WTC11 (cell line): Measurements from ENCODE around the gene C1orf185. TPM values are rescaled to one million over a fixed set of nuclear protein-coding genes. Genes with fewer than 3 reads are reported as not detected.

Experiments used
- ATAC-seq: fragments of 200-7000 bp; cut with Tn5 transposase; 2 replicates; pipeline ENCODE4 v1.10.0; 2021; ENCODE audit warnings: mild to moderate bottlenecking, moderate library complexity
- CTCF ChIA-PET: fragments of 300-600 bp; sonication (Branson Sonifier 250); formaldehyde crosslinking; loops from one replicate; lab custom pipeline; 2021; ENCODE audit warnings: antibody characterized with exemption; lab: Charles Lee
- POLR2A ChIA-PET: fragments of 350-600 bp; sonication (Branson Sonifier 250); formaldehyde crosslinking; loops from one replicate; lab custom pipeline; 2021; ENCODE audit warnings: antibody characterized with exemption; lab: Charles Lee
- DNase-seq: peaks from one replicate; pipeline ENCODE4 v3.0.0; 2021; ENCODE audit warnings: low spot score
- H3K27ac Mint-ChIP-seq: 2 replicates; pipeline ENCODE4 v1.8.0; 2021; ENCODE audit warnings: mixed read lengths
- H3K27me3 Mint-ChIP-seq: 2 replicates; pipeline ENCODE4 v1.8.0; 2021; ENCODE audit warnings: low read depth, mild to moderate bottlenecking, moderate library complexity, mixed read lengths
- H3K36me3 Mint-ChIP-seq: 2 replicates; pipeline ENCODE4 v1.8.0; 2021; ENCODE audit warnings: mixed read lengths
- H3K4me1 Mint-ChIP-seq: 2 replicates; pipeline ENCODE4 v1.8.0; 2022; ENCODE audit warnings: mixed read lengths
- H3K4me3 Mint-ChIP-seq: 2 replicates; pipeline ENCODE4 v1.8.0; 2021; ENCODE audit warnings: mild to moderate bottlenecking, moderate library complexity, mixed read lengths
- H3K9me3 Mint-ChIP-seq: 2 replicates; pipeline ENCODE4 v1.8.0; 2021; ENCODE audit warnings: mixed read lengths
- AFF4 ChIP-seq: sonication (generic); formaldehyde crosslinking; IDR thresholded peaks from 2 replicates; pipeline ENCODE4 v1.8.1; 2023; ENCODE audit warnings: mild to moderate bottlenecking, missing genetic modification reagents, borderline replicate concordance
- ARID4B ChIP-seq: sonication (generic); formaldehyde crosslinking; IDR thresholded peaks from 2 replicates; pipeline ENCODE4 v1.8.0; 2023; ENCODE audit warnings: missing genetic modification reagents, mild to moderate bottlenecking, borderline replicate concordance
- ATF6 ChIP-seq: sonication (generic); formaldehyde crosslinking; IDR thresholded peaks from 2 replicates; pipeline ENCODE4 v1.8.1; 2023; ENCODE audit warnings: mild to moderate bottlenecking, missing genetic modification reagents
- CREB1 ChIP-seq: sonication (generic); formaldehyde crosslinking; IDR thresholded peaks from 2 replicates; pipeline ENCODE4 v1.8.0; 2023; ENCODE audit warnings: mild to moderate bottlenecking, missing genetic modification reagents
- ETV6 ChIP-seq: sonication (generic); formaldehyde crosslinking; IDR thresholded peaks from 2 replicates; pipeline ENCODE4 v1.8.1; 2022; ENCODE audit warnings: mild to moderate bottlenecking, missing genetic modification reagents
- GABPB1 ChIP-seq: sonication (generic); formaldehyde crosslinking; IDR thresholded peaks from 2 replicates; pipeline ENCODE4 v1.8.1; 2023; ENCODE audit warnings: mild to moderate bottlenecking, missing genetic modification reagents
- HMGA2 ChIP-seq: fragments of 250-450 bp; sonication (Bioruptor Pico); IDR thresholded peaks from 2 replicates; pipeline ENCODE4 v1.4.0; 2021; ENCODE audit warnings: mild to moderate bottlenecking, moderate library complexity
- MXD4 ChIP-seq: fragments of 250-450 bp; sonication (Bioruptor Pico); IDR thresholded peaks from 2 replicates; pipeline ENCODE4 v1.8.0; 2021; ENCODE audit warnings: mild to moderate bottlenecking, moderate library complexity, borderline replicate concordance
- SMAD4 ChIP-seq: sonication (generic); formaldehyde crosslinking; IDR thresholded peaks from 2 replicates; pipeline ENCODE4 v1.8.0; 2022; ENCODE audit warnings: mild to moderate bottlenecking, missing genetic modification reagents
- STAT6 ChIP-seq: sonication (generic); formaldehyde crosslinking; conservative IDR thresholded peaks from 2 replicates; pipeline ENCODE4 v1.8.1; 2023; ENCODE audit warnings: mild to moderate bottlenecking, low read depth, missing genetic modification reagents, moderate library complexity
- TP53 ChIP-seq: sonication (generic); formaldehyde crosslinking; IDR thresholded peaks from 2 replicates; pipeline ENCODE4 v1.8.1; 2023; ENCODE audit warnings: mild to moderate bottlenecking, missing genetic modification reagents
- ZBTB43 ChIP-seq: sonication (generic); formaldehyde crosslinking; IDR thresholded peaks from 2 replicates; pipeline ENCODE4 v1.8.1; 2023; ENCODE audit warnings: mild to moderate bottlenecking, missing genetic modification reagents
- ZNF219 ChIP-seq: sonication (generic); formaldehyde crosslinking; IDR thresholded peaks from 2 replicates; pipeline ENCODE4 v1.8.0; 2023; ENCODE audit warnings: missing genetic modification reagents, mild to moderate bottlenecking, borderline replicate concordance
- ZNF281 ChIP-seq: sonication (generic); formaldehyde crosslinking; IDR thresholded peaks from 2 replicates; pipeline ENCODE4 v1.8.0; 2023; ENCODE audit warnings: mild to moderate bottlenecking, missing genetic modification reagents
- ZNF423 ChIP-seq: fragments of 250-450 bp; sonication (Bioruptor Pico); IDR thresholded peaks from 2 replicates; pipeline ENCODE4 v2.1.2; 2022; ENCODE audit warnings: mild to moderate bottlenecking, moderate library complexity
- ZNF512 ChIP-seq: sonication (generic); formaldehyde crosslinking; IDR thresholded peaks from 2 replicates; pipeline ENCODE4 v1.8.1; 2022; ENCODE audit warnings: missing genetic modification reagents, borderline replicate concordance
- ZNF671 ChIP-seq: fragments of 250-450 bp; sonication (Bioruptor Pico); IDR thresholded peaks from 2 replicates; pipeline ENCODE4 v1.8.0; 2021; ENCODE audit warnings: mild to moderate bottlenecking
- total RNA-seq: library from RNA; stranded (reverse); gene quantifications from 3 replicates; pipeline ENCODE4 v1.2.3, GENCODE V29; 2021

C1orf185 gene
- total RNA-seq, 1 experiment from 2014 or later, result not detected

- CTCF ChIA-PET, result no interaction called here
- no peak overlapping the region for H3K4me3 Mint-ChIP-seq
- ATAC-seq (no peak), DNase-seq (no peak)
- H3K27me3 Mint-ChIP-seq, result peaks cover 3% of the 10 kb centered on the region
- H3K4me1 Mint-ChIP-seq, result 0 out of 2 replicates have a peak, but pooled peaks cover 4% of the 10 kb centered on the region
- H3K27ac Mint-ChIP-seq, result no peak overlapping the region
- POLR2A ChIA-PET, result no interaction called here
- H3K9me3 Mint-ChIP-seq, result no peaks in the 10 kb centered on the region
- no peak for TF ChIP-seq SMAD4 (CRISPR knock-in tag)
- no peak for TF ChIP-seq MXD4 (CRISPR knock-in tag)
- no peak for TF ChIP-seq CREB1 (CRISPR knock-in tag)
- no peak for TF ChIP-seq TP53 (CRISPR knock-in tag)
- no peak for TF ChIP-seq ZBTB43
- no peak for TF ChIP-seq ZNF423 (CRISPR knock-in tag)
- TF ChIP-seq ZNF671 (CRISPR knock-in tag), result no peak
- TF ChIP-seq GABPB1, result no peak
- no peak for TF ChIP-seq AFF4 (CRISPR knock-in tag)
- no peak for TF ChIP-seq ATF6
- no peaks in the 10 kb centered on the region for H3K36me3 Mint-ChIP-seq
Observed at GRCh38 chr1:51070011-51070410, 32.0 kb upstream of the C1orf185 start.

- POLR2A ChIA-PET, result no interaction called here
- no peak for ATAC-seq
- no peak overlapping the region for H3K27ac Mint-ChIP-seq
- no peaks in the 10 kb centered on the region for H3K36me3 Mint-ChIP-seq
- H3K9me3 Mint-ChIP-seq, result no peaks in the 10 kb centered on the region
- DNase-seq, result no peak
- peaks cover 3% of the 10 kb centered on the region for H3K27me3 Mint-ChIP-seq
- H3K4me1 Mint-ChIP-seq, result 0 out of 2 replicates have a peak, but pooled peaks cover 4% of the 10 kb centered on the region
- H3K4me3 Mint-ChIP-seq, result no peak overlapping the region
- CTCF ChIA-PET, result no interaction called here
- TF ChIP-seq STAT6 (CRISPR knock-in tag) (no peak), ETV6 (CRISPR knock-in tag) (no peak), ARID4B (CRISPR knock-in tag) (no peak), ZNF281 (CRISPR knock-in tag) (no peak), HMGA2 (CRISPR knock-in tag) (no peak), ZNF219 (CRISPR knock-in tag) (no peak), ZNF512 (no peak), SMAD4 (CRISPR knock-in tag) (no peak)
Observed at GRCh38 chr1:51070640-51071039, 31.4 kb upstream of the C1orf185 start.
